OCI-LY3 (cell line): Measurements from ENCODE around the gene PLPPR3.

Experiments
- EZH2phosphoT487 ChIP-seq: fragments of 200-600 bp; shearing (Covaris generic); IDR thresholded peaks from 2 replicates; pipeline ENCODE4 v1.6.1; 2018; ENCODE audit warnings: antibody characterized with exemption, mixed run types, low read depth
- TF ChIP-seq, protein P1 (sequence below): fragments of 200-600, 300-600 bp; sonication (generic); IDR thresholded peaks from 2 replicates; pipeline ENCODE4 v1.5.1; 2014; ENCODE audit warnings: antibody characterized with exemption, low read length, low read depth

DNA sequence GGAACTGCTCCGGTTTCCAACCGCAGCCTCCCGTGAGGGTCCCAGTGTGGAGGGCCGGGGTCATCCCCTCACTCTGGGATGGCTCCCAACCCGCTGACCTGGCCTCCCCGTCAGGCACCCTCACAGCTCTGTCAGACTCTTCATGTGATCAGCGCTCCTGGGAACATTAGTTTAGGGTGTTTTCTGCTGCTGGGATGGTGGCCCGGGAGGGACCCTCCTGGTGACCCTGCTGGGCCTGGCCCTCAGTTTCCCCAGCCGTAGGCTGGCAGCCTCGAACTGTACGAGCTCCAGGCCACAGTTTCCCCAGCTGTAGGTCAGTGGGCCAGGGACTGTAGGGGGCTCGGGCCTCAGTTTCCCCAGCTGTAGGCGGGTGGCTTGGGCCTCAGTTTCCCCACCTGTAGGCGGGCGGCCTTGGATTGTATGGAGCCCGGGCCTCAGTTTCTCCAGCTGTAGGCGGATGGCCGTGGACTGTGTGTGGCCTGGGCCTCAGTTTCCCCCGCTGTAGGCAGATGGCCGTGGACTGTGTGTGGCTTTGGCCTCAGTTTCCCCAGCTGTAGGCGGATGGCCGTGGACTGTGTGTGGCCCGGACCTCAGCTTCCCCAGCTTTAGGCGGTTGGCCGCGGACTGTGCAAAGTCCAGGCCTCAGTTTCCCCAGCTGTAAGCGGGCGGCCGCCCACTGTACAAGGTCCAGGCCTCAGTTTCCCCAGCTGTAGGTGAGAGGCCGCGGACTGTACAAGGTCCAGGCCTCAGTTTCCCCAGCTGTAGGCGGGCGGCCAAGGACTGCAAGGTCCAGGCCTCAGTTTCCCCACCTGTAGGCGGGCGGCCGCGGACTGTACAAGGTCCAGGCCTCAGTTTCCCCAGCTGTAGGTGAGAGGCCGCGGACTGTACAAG, 25.8 kb downstream of the PLPPR3 start:
- TF ChIP-seq, protein P1, sequence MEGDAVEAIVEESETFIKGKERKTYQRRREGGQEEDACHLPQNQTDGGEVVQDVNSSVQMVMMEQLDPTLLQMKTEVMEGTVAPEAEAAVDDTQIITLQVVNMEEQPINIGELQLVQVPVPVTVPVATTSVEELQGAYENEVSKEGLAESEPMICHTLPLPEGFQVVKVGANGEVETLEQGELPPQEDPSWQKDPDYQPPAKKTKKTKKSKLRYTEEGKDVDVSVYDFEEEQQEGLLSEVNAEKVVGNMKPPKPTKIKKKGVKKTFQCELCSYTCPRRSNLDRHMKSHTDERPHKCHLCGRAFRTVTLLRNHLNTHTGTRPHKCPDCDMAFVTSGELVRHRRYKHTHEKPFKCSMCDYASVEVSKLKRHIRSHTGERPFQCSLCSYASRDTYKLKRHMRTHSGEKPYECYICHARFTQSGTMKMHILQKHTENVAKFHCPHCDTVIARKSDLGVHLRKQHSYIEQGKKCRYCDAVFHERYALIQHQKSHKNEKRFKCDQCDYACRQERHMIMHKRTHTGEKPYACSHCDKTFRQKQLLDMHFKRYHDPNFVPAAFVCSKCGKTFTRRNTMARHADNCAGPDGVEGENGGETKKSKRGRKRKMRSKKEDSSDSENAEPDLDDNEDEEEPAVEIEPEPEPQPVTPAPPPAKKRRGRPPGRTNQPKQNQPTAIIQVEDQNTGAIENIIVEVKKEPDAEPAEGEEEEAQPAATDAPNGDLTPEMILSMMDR, result no peak
- TF ChIP-seq EZH2phosphoT487, result no peak
